ENCODE results near the gene R3HCC1L.
A peak's percentile ranks its signal among the peaks of the same experiment; 100 is the strongest.
"Not testable (repeated sequence)": the region's sequence is repeated elsewhere in the genome, so short reads cannot be mapped to it uniquely, and the experiment has no call there.

The R3HCC1L gene

GRCh38 chr10:98133075-98133752, 1.2 kb upstream of the R3HCC1L start:
- DNase-seq = not testable (repeated sequence)

GRCh38 chr10:98134117-98134430, 383 bp upstream of the R3HCC1L start:
- DNase-seq = no peak

DNA sequence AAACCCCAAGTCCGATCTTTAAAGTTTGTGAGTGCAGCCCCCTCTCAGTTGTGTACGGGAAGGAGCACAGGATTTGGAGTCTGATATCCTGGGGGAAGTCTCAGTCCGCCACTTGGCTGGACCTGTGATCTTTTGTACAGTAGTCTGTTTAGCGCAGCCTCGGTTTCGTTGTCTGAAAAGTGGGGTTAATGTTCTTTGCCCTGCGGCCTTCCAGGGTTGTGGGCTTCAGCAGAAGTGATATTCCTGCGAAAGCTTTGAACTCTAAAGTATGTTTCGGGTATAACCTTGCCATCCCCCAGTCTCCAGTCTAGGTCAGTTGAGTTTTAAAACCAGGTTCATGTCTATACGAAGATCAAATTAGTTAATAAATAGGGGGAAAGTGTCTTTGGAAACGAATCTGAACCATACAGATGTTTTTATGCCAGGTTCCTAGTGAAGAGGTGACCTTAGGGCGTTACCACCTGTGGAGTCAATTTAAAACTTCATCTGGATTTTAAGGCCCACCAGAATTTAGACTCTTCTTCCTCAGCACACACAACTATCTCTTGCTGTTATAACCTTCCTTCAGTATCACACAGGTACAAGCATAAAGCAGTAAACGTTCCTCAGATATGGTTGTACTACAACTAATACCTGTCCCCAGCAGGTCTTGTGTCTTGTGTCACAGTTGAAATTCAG, 904 bp downstream of the R3HCC1L start:
- DNase-seq = no peak

GRCh38 chr10:98136775-98137174, 2.3 kb downstream of the R3HCC1L start:
- not testable (repeated sequence) for DNase-seq

- DNase-seq = no peak
Measured at GRCh38 chr10:98138031-98138430, 3.6 kb downstream of the R3HCC1L start.

DNA sequence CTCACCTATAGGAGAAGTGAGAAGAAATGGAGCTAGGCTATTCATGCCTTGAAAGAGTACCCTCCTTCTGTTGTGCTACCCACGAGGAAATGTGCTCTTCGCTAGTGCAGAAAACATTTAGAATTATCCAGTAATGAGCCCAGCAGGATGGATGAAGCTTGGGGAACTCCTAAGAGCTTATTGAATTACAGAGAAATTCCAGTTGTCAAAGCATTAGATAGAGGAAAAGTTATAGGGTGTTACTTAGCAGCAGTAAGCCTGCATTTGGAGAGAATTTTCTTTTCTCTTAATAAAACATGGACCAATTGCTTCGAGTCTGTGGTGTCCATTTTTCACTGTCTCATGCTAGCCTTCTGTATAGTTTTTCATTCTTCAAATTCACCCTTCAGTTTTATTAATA, 5.0 kb downstream of the R3HCC1L start:
- DNase-seq = no peak

GRCh38 chr10:98141484-98142073, 7.1 kb downstream of the R3HCC1L start:
- no peak for DNase-seq

GRCh38 chr10:98144985-98145384, 10.5 kb downstream of the R3HCC1L start:
- DNase-seq = no peak

GRCh38 chr10:98149858-98150257, 15.4 kb downstream of the R3HCC1L start:
- DNase-seq = no peak

DNA sequence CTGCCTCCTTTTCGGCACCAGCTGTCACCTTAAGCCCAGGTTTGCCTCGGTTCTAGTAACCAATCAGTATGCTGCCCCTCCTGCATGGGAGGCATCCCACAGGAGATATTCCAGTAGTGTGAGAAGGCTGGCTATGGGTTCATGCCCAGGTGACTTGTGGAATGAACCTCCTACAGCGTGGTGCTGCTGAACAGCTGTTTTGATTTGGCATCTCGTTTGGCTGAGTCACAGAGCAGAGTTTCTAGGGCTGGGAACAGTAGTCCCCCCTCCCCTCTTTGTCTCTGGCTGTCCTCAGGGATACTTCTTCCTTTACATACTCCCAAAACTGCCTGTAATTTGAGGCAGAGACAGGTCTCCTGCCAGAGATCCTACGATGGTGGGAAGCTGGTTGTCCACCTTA, 16.1 kb downstream of the R3HCC1L start:
- DNase-seq = no peak

- not testable (repeated sequence) for DNase-seq
Measured at GRCh38 chr10:98152778-98153177, 18.3 kb downstream of the R3HCC1L start.

DNA sequence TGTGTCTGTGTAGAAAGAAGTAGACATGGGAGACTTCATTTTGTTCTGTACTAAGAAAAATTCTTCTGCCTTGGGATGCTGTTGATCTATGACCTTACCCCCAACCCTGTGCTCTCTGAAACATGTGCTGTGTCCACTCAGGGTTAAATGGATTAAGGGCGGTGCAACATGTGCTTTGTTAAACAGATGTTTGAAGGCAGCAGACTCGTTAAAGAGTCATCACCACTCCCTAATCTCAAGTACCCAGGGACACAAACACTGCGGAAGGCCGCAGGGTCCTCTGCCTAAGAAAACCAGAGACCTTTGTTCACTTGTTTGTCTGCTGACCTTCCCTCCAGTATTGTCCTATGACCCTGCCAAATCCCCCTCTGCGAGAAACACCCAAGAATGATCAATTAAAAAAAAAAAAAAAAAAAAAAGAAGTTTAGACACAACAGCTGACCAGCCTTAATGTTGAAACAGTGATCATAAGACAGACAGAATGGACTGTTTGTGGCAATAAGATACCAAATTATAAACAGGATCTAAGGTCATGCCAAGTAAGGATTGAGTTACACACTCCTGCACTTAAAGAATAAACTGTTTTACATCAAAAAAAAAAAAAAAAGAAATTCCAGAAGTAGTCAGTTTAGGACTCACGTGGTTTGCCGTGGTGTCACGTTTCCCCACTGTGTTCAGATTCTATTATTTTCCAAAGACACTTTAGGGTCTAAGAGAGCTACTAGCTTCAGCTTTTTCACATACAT, 18.9 kb downstream of the R3HCC1L start:
- not testable (repeated sequence) for DNase-seq

DNA sequence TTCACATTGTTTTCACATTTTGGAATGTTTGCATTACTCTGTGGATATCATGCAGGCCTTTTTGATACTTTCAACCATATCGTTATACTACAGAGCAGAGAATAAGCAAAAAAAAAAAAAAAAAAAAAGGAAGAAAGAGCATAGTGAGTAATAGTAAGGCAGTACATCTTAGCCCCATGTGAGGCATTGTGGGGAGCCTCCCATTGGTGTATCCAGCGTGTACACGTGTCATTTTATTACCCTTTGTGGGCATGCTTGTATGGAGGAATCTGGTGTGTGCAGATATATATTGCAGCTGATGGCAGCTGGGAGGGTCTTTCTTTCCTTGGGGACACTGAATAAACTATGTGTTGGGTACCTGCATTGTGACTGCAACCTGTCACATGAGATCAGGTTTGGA, 19.6 kb downstream of the R3HCC1L start:
- DNase-seq = no peak

- DNase-seq = no peak
Measured at GRCh38 chr10:98158576-98158975, 24.1 kb downstream of the R3HCC1L start.

GRCh38 chr10:98163941-98164340, 29.5 kb downstream of the R3HCC1L start:
- DNase-seq = no peak

DNA sequence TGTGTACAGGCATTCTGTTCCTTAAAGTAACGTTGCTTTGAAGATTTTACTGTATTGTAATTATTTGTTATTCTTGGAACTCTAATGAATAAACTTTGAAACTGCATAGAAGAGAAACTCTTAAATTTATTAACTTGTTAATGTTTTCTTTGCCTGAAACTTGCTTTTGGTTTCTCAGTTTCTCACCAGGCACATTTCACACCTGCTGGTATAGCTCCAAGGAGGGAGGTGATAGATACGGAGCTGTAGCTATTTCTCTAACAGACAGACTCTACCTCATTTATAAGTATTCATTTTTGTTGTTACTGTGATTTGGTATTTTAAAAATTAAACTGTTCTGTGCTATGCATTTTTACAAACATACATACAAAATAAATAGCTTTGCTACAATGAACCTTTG, 32.7 kb downstream of the R3HCC1L start:
- DNase-seq = no peak

DNA sequence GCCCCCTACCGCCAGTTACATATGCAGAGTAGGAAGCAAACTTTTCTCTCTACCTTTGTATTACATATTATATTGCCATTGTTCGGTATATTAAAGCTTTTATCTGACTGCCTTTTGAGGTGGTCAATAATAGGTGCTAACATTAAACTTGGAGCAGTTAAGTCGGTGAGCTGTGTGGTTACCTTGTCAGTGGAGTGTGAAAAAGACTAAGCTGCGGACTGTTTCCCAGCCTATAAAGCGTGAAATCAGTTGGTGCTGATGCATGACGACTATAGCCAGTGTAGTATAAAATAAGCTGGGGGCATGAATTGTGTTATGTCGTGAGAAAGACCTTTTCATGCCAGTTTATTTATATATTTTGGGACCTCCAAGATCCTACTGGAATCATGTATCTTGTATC, 33.7 kb downstream of the R3HCC1L start:
- no peak for DNase-seq

DNA sequence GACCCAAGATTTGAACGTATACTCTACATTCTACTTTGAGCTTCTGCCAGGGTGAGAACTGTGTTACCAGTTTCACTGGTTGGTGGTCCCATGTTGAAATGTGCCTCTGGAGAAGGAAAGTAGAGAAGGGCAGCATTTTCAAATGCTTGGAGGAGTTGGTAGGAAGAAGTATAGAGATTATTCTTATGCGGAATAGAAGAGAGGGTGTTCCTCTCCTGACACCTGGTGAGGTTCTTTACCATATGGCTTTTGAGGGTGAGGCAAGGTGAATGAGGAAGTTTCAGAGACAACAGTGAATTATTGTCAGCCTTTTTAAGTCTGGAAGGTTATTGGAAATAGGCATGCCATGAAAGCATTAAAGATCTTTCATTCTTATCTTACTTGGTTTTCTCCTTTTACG, 34.3 kb downstream of the R3HCC1L start:
- no peak for DNase-seq

GRCh38 chr10:98169379-98169778, 34.9 kb downstream of the R3HCC1L start:
- DNase-seq = no peak

DNA sequence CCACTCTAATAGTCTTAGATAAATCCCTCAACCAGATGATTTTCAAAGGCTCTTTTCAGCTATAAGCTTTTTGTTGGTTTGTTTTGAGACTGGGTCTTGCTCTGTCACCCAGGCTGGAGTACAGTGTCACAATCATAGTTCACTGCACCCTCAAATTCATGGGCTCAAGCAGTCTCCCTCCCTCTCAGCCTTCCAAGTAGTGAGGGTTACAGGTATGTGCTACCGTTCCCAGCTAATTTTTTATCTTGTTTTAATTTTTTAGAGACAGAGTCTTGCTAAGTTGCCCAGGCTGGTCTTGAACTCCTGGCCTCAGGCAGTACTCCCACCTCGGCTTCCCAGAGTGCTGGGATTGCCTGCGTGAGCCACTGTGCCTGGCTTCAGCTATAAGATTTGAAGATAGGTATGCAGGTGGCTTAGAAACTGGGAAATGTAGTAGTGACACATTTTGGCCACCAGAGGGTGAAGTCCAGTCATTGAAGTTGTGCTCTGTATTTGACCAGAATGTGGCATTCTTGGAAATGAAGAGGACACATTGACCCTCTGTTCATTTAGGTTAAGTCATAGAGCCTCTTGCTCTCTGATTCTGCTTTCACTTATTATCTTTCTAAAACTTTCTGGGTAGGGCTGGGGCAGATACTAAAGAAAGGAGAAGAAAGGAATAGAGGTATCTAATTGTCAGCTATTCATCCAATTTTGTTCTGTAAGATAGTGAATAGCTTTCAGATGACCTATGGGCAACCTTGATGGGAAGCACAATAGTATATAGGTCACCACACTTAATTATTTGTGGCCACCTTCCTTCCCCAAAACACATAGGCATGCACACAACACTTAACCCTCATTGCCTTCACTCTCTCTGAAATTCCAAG, 36.0 kb downstream of the R3HCC1L start:
- peak; percentile 26 to 38 for DNase-seq

DNA sequence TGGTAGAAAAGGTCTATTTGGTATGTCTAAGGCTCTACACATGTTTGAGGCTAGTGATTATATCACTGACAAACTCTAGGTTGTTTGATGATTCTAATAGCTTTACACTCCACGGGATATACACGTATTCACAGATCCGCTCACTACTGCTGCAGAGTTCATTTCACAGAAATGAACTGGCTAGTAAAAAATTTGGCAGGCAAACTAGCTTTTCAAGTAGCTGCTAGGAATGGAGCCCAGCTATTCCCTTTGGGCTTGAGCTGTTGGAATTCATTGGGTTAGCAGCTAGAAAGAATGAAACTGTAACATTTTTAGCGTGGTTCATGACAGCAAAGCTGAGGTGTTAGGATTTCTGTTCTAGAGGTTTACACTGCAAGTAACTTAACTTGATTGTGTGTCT, 37.6 kb downstream of the R3HCC1L start:
- no peak for DNase-seq

DNA sequence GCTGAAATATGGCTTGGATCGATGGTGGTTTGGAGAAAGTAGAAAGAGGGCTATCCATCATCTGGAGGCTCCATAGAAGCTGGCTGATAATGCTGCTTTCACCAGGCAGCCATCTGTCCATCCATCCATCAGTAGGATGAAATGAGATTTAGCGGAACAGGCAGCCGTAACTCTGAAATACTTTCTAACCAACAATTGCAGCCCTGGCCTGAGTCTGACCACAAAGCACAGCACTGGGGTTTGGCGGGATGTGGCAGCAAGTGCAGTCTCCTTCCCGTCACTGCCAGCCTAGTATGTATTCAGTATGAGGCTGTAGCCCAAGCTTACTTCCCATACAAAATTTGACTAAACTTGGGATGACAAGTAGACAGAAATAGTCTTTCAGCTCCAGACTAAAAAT, 38.0 kb downstream of the R3HCC1L start:
- DNase-seq = no peak

- DNase-seq = no peak
Measured at GRCh38 chr10:98173260-98173659, 38.8 kb downstream of the R3HCC1L start.
